Stimulated activated CD8-positive, alpha-beta memory T cell treated with anti-CD3 and anti-CD28 coated beads, Interleukin-15, amount 100 ng/mL, for 24 hours (primary cell): Measurements from ENCODE around the gene NIN.

Source experiments
- DNase-seq: peaks from one replicate; pipeline ENCODE4 v3.0.0-alpha.2; 2020; ENCODE audit warnings: low read depth

NIN gene

GRCh38 chr14:50792051-50792477 is 38.9 kb downstream of the NIN start:
- DNase-seq, result no peak

- no peak for DNase-seq
Observed at GRCh38 chr14:50791201-50791600, 39.8 kb downstream of the NIN start.

- DNase-seq, result no peak
Observed at GRCh38 chr14:50790589-50790988, 40.4 kb downstream of the NIN start.

- no peak for DNase-seq
Observed at GRCh38 chr14:50786751-50787464, 44.1 kb downstream of the NIN start.

- no peak for DNase-seq
Observed at GRCh38 chr14:50785457-50786063, 45.4 kb downstream of the NIN start.

- no peak for DNase-seq
Observed at GRCh38 chr14:50784683-50785456, 46.1 kb downstream of the NIN start.

- DNase-seq, result no peak
Observed at GRCh38 chr14:50783563-50783962, 47.4 kb downstream of the NIN start.

GRCh38 chr14:50780393-50780792 is 50.6 kb downstream of the NIN start:
- DNase-seq, result no peak

GRCh38 chr14:50778721-50779483 is 52.1 kb downstream of the NIN start:
- DNase-seq, result no peak

- no peak for DNase-seq
Observed at GRCh38 chr14:50776522-50776921, 54.4 kb downstream of the NIN start.

GRCh38 chr14:50775357-50775756 is 55.6 kb downstream of the NIN start:
- no peak for DNase-seq

- no peak for DNase-seq
Observed at GRCh38 chr14:50774542-50775267, 56.3 kb downstream of the NIN start.

- no peak for DNase-seq
Observed at GRCh38 chr14:50773632-50774541, 57.1 kb downstream of the NIN start.

- DNase-seq, result no peak
Observed at GRCh38 chr14:50772412-50772811, 58.5 kb downstream of the NIN start.

- DNase-seq, result no peak
Observed at GRCh38 chr14:50770586-50770985, 60.4 kb downstream of the NIN start.

- DNase-seq, result no peak
Observed at GRCh38 chr14:50769863-50770500, 61.0 kb downstream of the NIN start.

GRCh38 chr14:50768680-50769079 is 62.3 kb downstream of the NIN start:
- no peak for DNase-seq

- no peak for DNase-seq
Observed at GRCh38 chr14:50766338-50766886, 64.5 kb downstream of the NIN start.

GRCh38 chr14:50763382-50764007 is 67.5 kb downstream of the NIN start:
- no peak for DNase-seq
